ENCODE measurements around the gene CTIF. TPM values are rescaled to one million over a fixed set of nuclear protein-coding genes. Genes with fewer than 3 reads are reported as not detected.

CTIF gene
- polyA plus RNA-seq, 1 donor from 2014 or later: 50.2 TPM

- Histone ChIP-seq H3K4me2 (ENCODE audit: low read length) (no peak overlapping the region), H3K9me3 (ENCODE audit: low read length) (no peaks in the 10 kb centered on the region), H3K79me2 (replicated peaks; ENCODE audit: insufficient read depth, low read length) (no peaks in the 10 kb centered on the region), H3K36me3 (ENCODE audit: insufficient read depth, low read length) (peaks cover 3% of the 10 kb centered on the region), H3K27me3 (ENCODE audit: insufficient read depth, low read depth, low read length) (no peaks in the 10 kb centered on the region), H2AFZ (ENCODE audit: low read depth, low read length) (no peak overlapping the region), H3K9me2 (ENCODE audit: insufficient read depth, low read length) (no peaks in the 10 kb centered on the region), H3K9ac (ENCODE audit: low read length) (peak overlapping the region; percentile 44), H3K27ac (ENCODE audit: low read length) (peak overlapping the region; percentile 81), H3F3A (ENCODE audit: insufficient read depth, low read length, poor library complexity, severe bottlenecking) (no peaks in the 10 kb centered on the region), H3K4me3 (ENCODE audit: low read length) (peak overlapping the region; percentile 46), H4K20me1 (ENCODE audit: insufficient read depth) (no peaks in the 10 kb centered on the region)
- TF ChIP-seq EP300 (conservative IDR thresholded peaks at IDR 0.05; ENCODE audit: poor library complexity, severe bottlenecking) (peak; percentile 65), TAF1 (IDR thresholded peaks at IDR 0.05; ENCODE audit: low read depth) (no peak)
Measured at GRCh38 chr18:48719974-48720654, 181.3 kb downstream of the CTIF start.

DNA sequence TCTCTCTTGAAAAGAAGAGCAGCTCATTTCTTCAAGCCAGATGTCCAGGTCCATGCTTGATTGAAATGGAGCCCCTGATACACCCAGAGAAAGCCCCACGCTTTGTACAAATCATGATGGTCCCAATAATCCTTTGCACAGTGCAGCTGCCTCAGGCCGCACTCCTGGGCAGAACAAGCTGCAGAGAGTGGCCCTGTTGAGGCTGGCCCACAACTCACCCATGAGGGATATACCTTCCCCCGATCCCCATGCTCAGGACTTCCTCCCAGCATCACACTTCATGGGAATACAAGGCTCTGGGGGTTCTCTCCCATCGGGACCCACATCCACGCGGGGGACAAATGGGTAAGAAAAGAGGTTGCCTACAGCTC, 181.8 kb downstream of the CTIF start:
- Histone ChIP-seq H3K27me3 (ENCODE audit: insufficient read depth, low read depth, low read length) (no peaks in the 10 kb centered on the region), H3F3A (ENCODE audit: insufficient read depth, low read length, poor library complexity, severe bottlenecking) (no peaks in the 10 kb centered on the region), H3K4me2 (ENCODE audit: low read length) (no peak overlapping the region), H3K9me2 (ENCODE audit: insufficient read depth, low read length) (no peaks in the 10 kb centered on the region), H2AFZ (ENCODE audit: low read depth, low read length) (no peak overlapping the region), H3K27ac (ENCODE audit: low read length) (peak overlapping the region; percentile 81), H3K4me3 (ENCODE audit: low read length) (peak overlapping the region; percentile 46), H3K79me2 (replicated peaks; ENCODE audit: insufficient read depth, low read length) (no peaks in the 10 kb centered on the region), H3K9ac (ENCODE audit: low read length) (peak overlapping the region; percentile 44), H3K9me3 (ENCODE audit: low read length) (no peaks in the 10 kb centered on the region), H3K36me3 (ENCODE audit: insufficient read depth, low read length) (peaks cover 3% of the 10 kb centered on the region), H4K20me1 (ENCODE audit: insufficient read depth) (no peaks in the 10 kb centered on the region)
- TF ChIP-seq, protein P1, sequence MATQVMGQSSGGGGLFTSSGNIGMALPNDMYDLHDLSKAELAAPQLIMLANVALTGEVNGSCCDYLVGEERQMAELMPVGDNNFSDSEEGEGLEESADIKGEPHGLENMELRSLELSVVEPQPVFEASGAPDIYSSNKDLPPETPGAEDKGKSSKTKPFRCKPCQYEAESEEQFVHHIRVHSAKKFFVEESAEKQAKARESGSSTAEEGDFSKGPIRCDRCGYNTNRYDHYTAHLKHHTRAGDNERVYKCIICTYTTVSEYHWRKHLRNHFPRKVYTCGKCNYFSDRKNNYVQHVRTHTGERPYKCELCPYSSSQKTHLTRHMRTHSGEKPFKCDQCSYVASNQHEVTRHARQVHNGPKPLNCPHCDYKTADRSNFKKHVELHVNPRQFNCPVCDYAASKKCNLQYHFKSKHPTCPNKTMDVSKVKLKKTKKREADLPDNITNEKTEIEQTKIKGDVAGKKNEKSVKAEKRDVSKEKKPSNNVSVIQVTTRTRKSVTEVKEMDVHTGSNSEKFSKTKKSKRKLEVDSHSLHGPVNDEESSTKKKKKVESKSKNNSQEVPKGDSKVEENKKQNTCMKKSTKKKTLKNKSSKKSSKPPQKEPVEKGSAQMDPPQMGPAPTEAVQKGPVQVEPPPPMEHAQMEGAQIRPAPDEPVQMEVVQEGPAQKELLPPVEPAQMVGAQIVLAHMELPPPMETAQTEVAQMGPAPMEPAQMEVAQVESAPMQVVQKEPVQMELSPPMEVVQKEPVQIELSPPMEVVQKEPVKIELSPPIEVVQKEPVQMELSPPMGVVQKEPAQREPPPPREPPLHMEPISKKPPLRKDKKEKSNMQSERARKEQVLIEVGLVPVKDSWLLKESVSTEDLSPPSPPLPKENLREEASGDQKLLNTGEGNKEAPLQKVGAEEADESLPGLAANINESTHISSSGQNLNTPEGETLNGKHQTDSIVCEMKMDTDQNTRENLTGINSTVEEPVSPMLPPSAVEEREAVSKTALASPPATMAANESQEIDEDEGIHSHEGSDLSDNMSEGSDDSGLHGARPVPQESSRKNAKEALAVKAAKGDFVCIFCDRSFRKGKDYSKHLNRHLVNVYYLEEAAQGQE (IDR thresholded peaks at IDR 0.05; ENCODE audit: borderline replicate concordance): no peak
- TF ChIP-seq EZH2 (IDR thresholded peaks at IDR 0.05; ENCODE audit: borderline replicate concordance, insufficient read depth, low read length, poor library complexity, severe bottlenecking): no peak
- TF ChIP-seq TAF1 (IDR thresholded peaks at IDR 0.05; ENCODE audit: low read depth): no peak
- no peak for TF ChIP-seq CTCF (IDR thresholded peaks at IDR 0.05; ENCODE audit: poor library complexity, severe bottlenecking)

DNA sequence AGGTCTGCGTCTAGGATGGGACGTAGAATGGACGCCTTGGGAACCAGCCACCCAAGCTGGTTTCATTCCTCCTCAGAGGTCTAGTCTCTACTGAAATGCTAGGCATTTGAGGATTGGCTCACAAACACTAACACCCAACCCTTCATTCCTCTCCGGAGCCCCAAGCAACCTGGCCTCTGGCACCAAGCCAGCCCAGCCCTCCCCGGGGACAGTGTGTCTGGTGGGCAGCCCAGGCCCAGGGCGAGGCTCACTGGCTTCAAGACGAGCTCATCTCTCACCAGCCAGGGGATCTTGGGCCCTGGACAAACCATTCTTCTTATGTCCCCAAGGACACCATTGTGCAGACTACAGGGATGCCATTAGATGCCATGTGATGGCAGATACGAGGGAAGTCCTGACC, 182.5 kb downstream of the CTIF start:
- H3K9ac ChIP-seq (ENCODE audit: low read length): peak overlapping the region; percentile 44
- H3K4me3 ChIP-seq (ENCODE audit: low read length): no peak overlapping the region
- no peaks in the 10 kb centered on the region for H3K27me3 ChIP-seq (ENCODE audit: insufficient read depth, low read depth, low read length)
- H3K36me3 ChIP-seq (ENCODE audit: insufficient read depth, low read length): peaks cover 3% of the 10 kb centered on the region
- H3K4me2 ChIP-seq (ENCODE audit: low read length): no peak overlapping the region
- TF ChIP-seq CTCF (IDR thresholded peaks at IDR 0.05; ENCODE audit: poor library complexity, severe bottlenecking): no peak
- H3F3A ChIP-seq (ENCODE audit: insufficient read depth, low read length, poor library complexity, severe bottlenecking): no peaks in the 10 kb centered on the region
- no peaks in the 10 kb centered on the region for H4K20me1 ChIP-seq (ENCODE audit: insufficient read depth)
- peak overlapping the region; percentile 81 for H3K27ac ChIP-seq (ENCODE audit: low read length)
- H2AFZ ChIP-seq (ENCODE audit: low read depth, low read length): no peak overlapping the region
- no peaks in the 10 kb centered on the region for H3K79me2 ChIP-seq (replicated peaks; ENCODE audit: insufficient read depth, low read length)
- H3K9me3 ChIP-seq (ENCODE audit: low read length): no peaks in the 10 kb centered on the region
- H3K9me2 ChIP-seq (ENCODE audit: insufficient read depth, low read length): no peaks in the 10 kb centered on the region

All from neural cell (in vitro differentiated cells).